Measurements from ENCODE around the gene GOLGA6A. TPM values are rescaled to one million over a fixed set of nuclear protein-coding genes. Genes with fewer than 3 reads are reported as not detected.
A peak's percentile ranks its signal among the peaks of the same experiment; 100 is the strongest.
"Not testable (repeated sequence)": the region's sequence is repeated elsewhere in the genome, so short reads cannot be mapped to it uniquely, and the experiment has no call there.

Gene GOLGA6A
- total RNA-seq, 1 donor: not detected

GRCh38 chr15:74122403-74123130 lies 40.2 kb upstream of the GOLGA6A start:
- no peaks in the 10 kb centered on the region for H3K9me3 ChIP-seq (ENCODE audit: low read depth, low read length)
- H3K4me3 ChIP-seq (ENCODE audit: low read length): no peak overlapping the region
- H3K4me1 ChIP-seq (ENCODE audit: insufficient read depth, low read length): peaks cover 13% of the 10 kb centered on the region
- H3K27me3 ChIP-seq (ENCODE audit: insufficient read depth, low read length): peaks cover 9% of the 10 kb centered on the region

GRCh38 chr15:74121858-74122257 lies 39.5 kb upstream of the GOLGA6A start:
- Histone ChIP-seq H3K4me3 (ENCODE audit: low read length) (no peak overlapping the region), H3K4me1 (ENCODE audit: insufficient read depth, low read length) (peaks cover 9% of the 10 kb centered on the region), H3K27me3 (ENCODE audit: insufficient read depth, low read length) (peaks cover 3% of the 10 kb centered on the region), H3K9me3 (ENCODE audit: low read depth, low read length) (no peaks in the 10 kb centered on the region)

GRCh38 chr15:74121039-74121438 lies 38.7 kb upstream of the GOLGA6A start:
- no peaks in the 10 kb centered on the region for H3K9me3 ChIP-seq (ENCODE audit: low read depth, low read length)
- no peak overlapping the region for H3K4me3 ChIP-seq (ENCODE audit: low read length)
- H3K4me1 ChIP-seq (ENCODE audit: insufficient read depth, low read length): peaks cover 9% of the 10 kb centered on the region
- H3K27me3 ChIP-seq (ENCODE audit: insufficient read depth, low read length): peaks cover 3% of the 10 kb centered on the region

GRCh38 chr15:74120426-74120825 lies 38.1 kb upstream of the GOLGA6A start:
- Histone ChIP-seq H3K27me3 (ENCODE audit: insufficient read depth, low read length) (peaks cover 2% of the 10 kb centered on the region), H3K4me1 (ENCODE audit: insufficient read depth, low read length) (peaks cover 9% of the 10 kb centered on the region), H3K4me3 (ENCODE audit: low read length) (no peak overlapping the region), H3K9me3 (ENCODE audit: low read depth, low read length) (no peaks in the 10 kb centered on the region)

GRCh38 chr15:74109713-74110112 lies 27.4 kb upstream of the GOLGA6A start:
- Histone ChIP-seq H3K27me3 (ENCODE audit: insufficient read depth, low read length) (no peaks in the 10 kb centered on the region), H3K4me1 (ENCODE audit: insufficient read depth, low read length) (no peaks in the 10 kb centered on the region), H3K4me3 (ENCODE audit: low read length) (no peak overlapping the region), H3K9me3 (ENCODE audit: low read depth, low read length) (no peaks in the 10 kb centered on the region)

GRCh38 chr15:74108611-74109010 lies 26.3 kb upstream of the GOLGA6A start:
- not testable (repeated sequence) for H3K4me3 ChIP-seq (ENCODE audit: low read length); H3K4me1 ChIP-seq (ENCODE audit: insufficient read depth, low read length); H3K27me3 ChIP-seq (ENCODE audit: insufficient read depth, low read length); H3K9me3 ChIP-seq (ENCODE audit: low read depth, low read length)

- no peaks in the 10 kb centered on the region for H3K27me3 ChIP-seq (ENCODE audit: insufficient read depth, low read length)
These were observed 25.8 kb upstream of the GOLGA6A start for GRCh38 chr15:74108111-74108510.

GRCh38 chr15:74099963-74100733 lies 17.8 kb upstream of the GOLGA6A start:
- peak overlapping the region; percentile 42 for H3K4me3 ChIP-seq (ENCODE audit: low read length)
- H3K9me3 ChIP-seq (ENCODE audit: low read depth, low read length); H3K4me1 ChIP-seq (ENCODE audit: insufficient read depth, low read length); H3K27me3 ChIP-seq (ENCODE audit: insufficient read depth, low read length): not testable (repeated sequence)

More at GRCh38 chr15:74108111-74108510, 25.8 kb upstream of the GOLGA6A start:
- Histone ChIP-seq H3K9me3 (ENCODE audit: low read depth, low read length) (no peaks in the 10 kb centered on the region), H3K4me1 (ENCODE audit: insufficient read depth, low read length) (no peaks in the 10 kb centered on the region), H3K4me3 (ENCODE audit: low read length) (no peak overlapping the region)

- H3K9me3 ChIP-seq (ENCODE audit: low read depth, low read length); H3K4me1 ChIP-seq (ENCODE audit: insufficient read depth, low read length); H3K4me3 ChIP-seq (ENCODE audit: low read length); H3K27me3 ChIP-seq (ENCODE audit: insufficient read depth, low read length): not testable (repeated sequence)
These were observed 14.6 kb upstream of the GOLGA6A start for GRCh38 chr15:74096753-74097474.

- H3K4me3 ChIP-seq (ENCODE audit: low read length); H3K27me3 ChIP-seq (ENCODE audit: insufficient read depth, low read length); H3K4me1 ChIP-seq (ENCODE audit: insufficient read depth, low read length); H3K9me3 ChIP-seq (ENCODE audit: low read depth, low read length): not testable (repeated sequence)
These were observed 13.3 kb upstream of the GOLGA6A start for GRCh38 chr15:74095610-74096009.

- H3K27me3 ChIP-seq (ENCODE audit: insufficient read depth, low read length); H3K9me3 ChIP-seq (ENCODE audit: low read depth, low read length); H3K4me3 ChIP-seq (ENCODE audit: low read length); H3K4me1 ChIP-seq (ENCODE audit: insufficient read depth, low read length): not testable (repeated sequence)
These were observed 12.2 kb upstream of the GOLGA6A start for GRCh38 chr15:74094567-74094966.

- H3K4me3 ChIP-seq (ENCODE audit: low read length); H3K9me3 ChIP-seq (ENCODE audit: low read depth, low read length); H3K4me1 ChIP-seq (ENCODE audit: insufficient read depth, low read length); H3K27me3 ChIP-seq (ENCODE audit: insufficient read depth, low read length): not testable (repeated sequence)
These were observed 6.6 kb downstream of the GOLGA6A start for GRCh38 chr15:74075781-74076180.

- not testable (repeated sequence) for H3K27me3 ChIP-seq (ENCODE audit: insufficient read depth, low read length); H3K4me3 ChIP-seq (ENCODE audit: low read length); H3K9me3 ChIP-seq (ENCODE audit: low read depth, low read length); H3K4me1 ChIP-seq (ENCODE audit: insufficient read depth, low read length)
These were observed 9.6 kb downstream of the GOLGA6A start for GRCh38 chr15:74072614-74073337.

GRCh38 chr15:74072132-74072531 lies 10.2 kb downstream of the GOLGA6A start:
- H3K9me3 ChIP-seq (ENCODE audit: low read depth, low read length); H3K27me3 ChIP-seq (ENCODE audit: insufficient read depth, low read length); H3K4me3 ChIP-seq (ENCODE audit: low read length); H3K4me1 ChIP-seq (ENCODE audit: insufficient read depth, low read length): not testable (repeated sequence)

- H3K27me3 ChIP-seq (ENCODE audit: insufficient read depth, low read length); H3K4me1 ChIP-seq (ENCODE audit: insufficient read depth, low read length); H3K4me3 ChIP-seq (ENCODE audit: low read length); H3K9me3 ChIP-seq (ENCODE audit: low read depth, low read length): not testable (repeated sequence)
These were observed 10.7 kb downstream of the GOLGA6A start for GRCh38 chr15:74071645-74072044.

All from mononuclear cell (primary cell).